ENCODE measurements around the gene TM7SF2. TPM values are rescaled to one million over a fixed set of nuclear protein-coding genes. Genes with fewer than 3 reads are reported as not detected.

TM7SF2 gene
- polyA plus RNA-seq, 3 donors, result 1.8 to 4.5 (median 1.8) TPM

DNA sequence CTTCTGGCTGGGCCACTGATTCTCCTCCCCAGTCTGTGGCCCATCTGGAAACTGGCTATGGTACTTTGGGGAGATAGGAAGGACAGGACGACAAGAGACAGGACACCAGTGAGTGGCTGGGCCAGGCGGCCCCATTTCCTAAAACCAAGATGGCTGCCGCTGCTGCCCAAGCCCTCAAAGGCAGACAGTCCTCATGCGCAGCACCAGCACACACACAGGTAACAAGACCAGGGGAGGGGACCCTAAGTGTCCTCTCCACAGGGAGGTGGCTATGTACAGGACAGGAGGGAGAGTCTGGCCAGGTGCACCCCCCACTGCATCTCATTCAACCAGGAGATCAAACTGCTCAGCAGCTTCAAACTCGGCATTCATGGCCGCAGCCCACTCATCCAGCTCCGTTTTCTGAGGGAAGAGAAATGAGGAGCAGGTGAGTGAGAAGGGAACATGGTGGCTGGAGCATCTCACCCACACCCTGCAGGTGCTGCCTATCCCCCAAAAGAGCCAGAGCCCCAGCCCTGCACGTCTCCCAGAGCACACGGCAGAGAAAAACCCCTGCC lies 32.8 kb upstream of the TM7SF2 start:
- H3K4me2 ChIP-seq (replicated peaks; ENCODE audit: extremely low read depth, low read length, poor library complexity, severe bottlenecking), result no peak overlapping the region
- H3K36me3 ChIP-seq (replicated peaks in 1 of 2; ENCODE audit: control insufficient read depth in 1 of 2, insufficient read depth in 2 of 2, low read length in 2 of 2), result peaks cover 5 to 18% of the 10 kb centered on the region in 2 donors
- no peak overlapping the region for H3K9ac ChIP-seq (ENCODE audit: insufficient read depth, low read length, poor library complexity, severe bottlenecking)
- H3K79me2 ChIP-seq (ENCODE audit: insufficient read depth, low read length), result peaks cover 63% of the 10 kb centered on the region
- intact Hi-C loops (cut with micrococcal nuclease), result no loop called here
- WGBS (ENCODE audit: insufficient coverage), result 100% methylated on average over 5 of the region's 9 CpGs
- no peaks in the 10 kb centered on the region for H3K27me3 ChIP-seq (ENCODE audit: control insufficient read depth in 2 of 2, insufficient read depth in 2 of 2, low read length in 2 of 2)
- Mint-ChIP-seq H3K9me3 (peaks cover 0 to 2% (median 0%) of the 10 kb centered on the region in 7 donors), H3K27me3 (ENCODE audit: low read depth in 3 of 3) (no peaks in the 10 kb centered on the region), H3K36me3 (peaks cover 7 to 38% of the 10 kb centered on the region in 2 donors), H3K27ac (peak overlapping the region in 5 of 7 donors; percentile 49 to 71 (median 65)), H3K4me1 (peaks cover 35% of the 10 kb centered on the region), H3K4me3 (no peak overlapping the region)
- no peak overlapping the region for H2AFZ ChIP-seq (ENCODE audit: insufficient read depth, low read depth, low read length, poor library complexity, severe bottlenecking)
- peak overlapping the region in 1 of 2 donors; percentile 45 for H3K27ac ChIP-seq (ENCODE audit: low read depth in 1 of 2, low read length in 2 of 2)
- no peak for DNase-seq
- no peaks in the 10 kb centered on the region for H3K9me3 ChIP-seq (replicated peaks in 1 of 2; ENCODE audit: control insufficient read depth in 1 of 2, insufficient read depth in 1 of 2, low read length in 2 of 2)
- TF ChIP-seq, protein P1, sequence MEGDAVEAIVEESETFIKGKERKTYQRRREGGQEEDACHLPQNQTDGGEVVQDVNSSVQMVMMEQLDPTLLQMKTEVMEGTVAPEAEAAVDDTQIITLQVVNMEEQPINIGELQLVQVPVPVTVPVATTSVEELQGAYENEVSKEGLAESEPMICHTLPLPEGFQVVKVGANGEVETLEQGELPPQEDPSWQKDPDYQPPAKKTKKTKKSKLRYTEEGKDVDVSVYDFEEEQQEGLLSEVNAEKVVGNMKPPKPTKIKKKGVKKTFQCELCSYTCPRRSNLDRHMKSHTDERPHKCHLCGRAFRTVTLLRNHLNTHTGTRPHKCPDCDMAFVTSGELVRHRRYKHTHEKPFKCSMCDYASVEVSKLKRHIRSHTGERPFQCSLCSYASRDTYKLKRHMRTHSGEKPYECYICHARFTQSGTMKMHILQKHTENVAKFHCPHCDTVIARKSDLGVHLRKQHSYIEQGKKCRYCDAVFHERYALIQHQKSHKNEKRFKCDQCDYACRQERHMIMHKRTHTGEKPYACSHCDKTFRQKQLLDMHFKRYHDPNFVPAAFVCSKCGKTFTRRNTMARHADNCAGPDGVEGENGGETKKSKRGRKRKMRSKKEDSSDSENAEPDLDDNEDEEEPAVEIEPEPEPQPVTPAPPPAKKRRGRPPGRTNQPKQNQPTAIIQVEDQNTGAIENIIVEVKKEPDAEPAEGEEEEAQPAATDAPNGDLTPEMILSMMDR (IDR thresholded peaks at IDR 0.05), result no peak
- H3K4me1 ChIP-seq (ENCODE audit: control insufficient read depth in 1 of 2, insufficient read depth in 2 of 2, low read length in 2 of 2), result peaks cover 22 to 29% of the 10 kb centered on the region in 2 donors
- H4K20me1 ChIP-seq (ENCODE audit: insufficient read depth, low read length), result no peaks in the 10 kb centered on the region
- H3K4me3 ChIP-seq (replicated peaks in 1 of 3; ENCODE audit: low read depth in 2 of 3, low read length in 3 of 3), result no peak overlapping the region

DNA sequence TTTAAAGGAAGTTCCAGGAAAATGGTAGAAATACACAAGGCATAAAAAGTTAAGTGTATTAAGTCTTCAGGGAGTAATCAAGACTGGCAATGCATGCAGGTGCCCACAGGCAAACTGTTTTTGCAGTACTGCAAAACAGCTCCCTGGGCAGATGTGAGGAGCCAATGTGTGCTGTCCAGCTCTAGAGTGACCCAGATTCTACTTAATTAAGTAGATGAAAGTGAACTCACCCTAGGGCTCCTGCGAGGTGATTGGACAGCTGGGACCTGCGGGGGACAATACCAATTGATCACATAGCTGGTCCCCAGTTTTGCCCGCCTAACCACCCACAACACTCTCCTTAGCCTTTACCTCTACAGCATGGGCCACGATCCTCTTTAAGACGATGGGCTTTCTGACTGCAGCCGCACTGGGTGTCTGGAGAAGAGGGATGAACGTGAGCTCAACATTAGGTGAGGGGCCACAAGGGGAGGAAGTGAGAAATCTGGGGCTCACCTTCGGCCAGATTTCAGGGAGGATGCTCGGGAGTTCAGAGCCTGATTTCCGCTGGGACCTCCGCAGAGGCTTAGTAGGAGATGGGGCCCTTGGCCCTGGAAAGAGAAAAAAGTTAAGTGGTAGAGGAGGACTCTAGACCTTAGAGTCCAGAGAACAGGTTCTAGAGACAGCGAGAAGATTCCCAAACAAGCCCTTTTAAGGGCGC lies 28.4 kb upstream of the TM7SF2 start:
- Histone ChIP-seq H3K9me3 (replicated peaks in 1 of 2; ENCODE audit: control insufficient read depth in 1 of 2, insufficient read depth in 1 of 2, low read length in 2 of 2) (no peaks in the 10 kb centered on the region), H3K36me3 (replicated peaks in 1 of 2; ENCODE audit: control insufficient read depth in 1 of 2, insufficient read depth in 2 of 2, low read length in 2 of 2) (peaks cover 24 to 32% of the 10 kb centered on the region in 2 donors), H3K4me2 (replicated peaks; ENCODE audit: extremely low read depth, low read length, poor library complexity, severe bottlenecking) (peak overlapping the region; percentile 95), H3K9ac (ENCODE audit: insufficient read depth, low read length, poor library complexity, severe bottlenecking) (peak overlapping the region; percentile 91), H3K27me3 (ENCODE audit: control insufficient read depth in 2 of 2, insufficient read depth in 2 of 2, low read length in 2 of 2) (no peaks in the 10 kb centered on the region), H2AFZ (ENCODE audit: insufficient read depth, low read depth, low read length, poor library complexity, severe bottlenecking) (peak overlapping the region; percentile 98), H3K4me3 (replicated peaks in 1 of 3; ENCODE audit: low read depth in 2 of 3, low read length in 3 of 3) (peak overlapping the region; percentile 62 to 95 (median 84)), H3K4me1 (ENCODE audit: control insufficient read depth in 1 of 2, insufficient read depth in 2 of 2, low read length in 2 of 2) (peaks cover 33 to 43% of the 10 kb centered on the region in 2 donors), H3K27ac (ENCODE audit: low read depth in 1 of 2, low read length in 2 of 2) (peak overlapping the region in 1 of 2 donors; percentile 92), H4K20me1 (ENCODE audit: insufficient read depth, low read length) (no peaks in the 10 kb centered on the region), H3K79me2 (ENCODE audit: insufficient read depth, low read length) (peaks cover 68% of the 10 kb centered on the region)
- DNase-seq, result no peak
- H3K4me3 Mint-ChIP-seq, result peak overlapping the region; percentile 88 to 95
- H3K27me3 Mint-ChIP-seq (ENCODE audit: low read depth in 3 of 3), result no peaks in the 10 kb centered on the region
- H3K4me1 Mint-ChIP-seq, result peaks cover 46% of the 10 kb centered on the region
- H3K9me3 Mint-ChIP-seq, result peaks cover 0 to 2% (median 0%) of the 10 kb centered on the region in 7 donors
- intact Hi-C loops (cut with micrococcal nuclease), result loop anchor here in 1 of 2 donors (5.0 kb wide), 2 partner anchors 56 to 71 kb away; partner anchors contain the start of genes ARL2 and SNX15
- TF ChIP-seq, protein P1 (IDR thresholded peaks at IDR 0.05), result no peak
- H3K27ac Mint-ChIP-seq, result peak overlapping the region in 6 of 7 donors; percentile 93 to 98 (median 95)
- 9% methylated on average over 13 of the region's 13 CpGs for WGBS (ENCODE audit: insufficient coverage)
- peaks cover 26 to 50% of the 10 kb centered on the region in 2 donors for H3K36me3 Mint-ChIP-seq
